Measurements from ENCODE around the gene KNL1. TPM values are rescaled to one million over a fixed set of nuclear protein-coding genes. Genes with fewer than 3 reads are reported as not detected.
A peak's percentile ranks its signal among the peaks of the same experiment; 100 is the strongest.

The KNL1 gene
- total RNA-seq, 1 donor from 2014 or later: 0.53 TPM

DNA sequence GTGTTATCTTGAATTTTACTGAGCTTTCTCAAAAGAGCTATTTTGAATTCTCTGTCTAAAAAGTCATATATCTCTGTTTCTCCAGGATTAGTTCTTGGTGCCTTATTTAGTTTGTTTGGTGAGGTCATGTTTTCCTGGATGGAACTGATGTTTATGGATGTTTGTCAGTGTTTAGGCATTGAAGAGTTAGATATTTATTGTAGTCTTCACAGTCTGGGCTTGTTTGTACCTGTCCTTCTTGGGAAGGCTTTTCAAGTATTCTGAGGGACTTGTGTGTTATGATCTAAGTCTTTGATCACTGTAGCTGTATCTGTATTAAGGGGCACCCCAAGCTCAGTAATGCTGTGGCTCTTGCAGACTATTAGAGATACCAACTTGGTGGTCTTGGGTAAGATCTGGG, 90.3 kb downstream of the KNL1 start:
- Histone ChIP-seq H3K27me3 (ENCODE audit: control insufficient read depth, insufficient read depth, low read length) (no peaks in the 10 kb centered on the region), H3K4me3 (ENCODE audit: low read depth, low read length) (no peak overlapping the region), H3K36me3 (ENCODE audit: control insufficient read depth, insufficient read depth, low read length) (no peaks in the 10 kb centered on the region)
- TF ChIP-seq, protein P1, sequence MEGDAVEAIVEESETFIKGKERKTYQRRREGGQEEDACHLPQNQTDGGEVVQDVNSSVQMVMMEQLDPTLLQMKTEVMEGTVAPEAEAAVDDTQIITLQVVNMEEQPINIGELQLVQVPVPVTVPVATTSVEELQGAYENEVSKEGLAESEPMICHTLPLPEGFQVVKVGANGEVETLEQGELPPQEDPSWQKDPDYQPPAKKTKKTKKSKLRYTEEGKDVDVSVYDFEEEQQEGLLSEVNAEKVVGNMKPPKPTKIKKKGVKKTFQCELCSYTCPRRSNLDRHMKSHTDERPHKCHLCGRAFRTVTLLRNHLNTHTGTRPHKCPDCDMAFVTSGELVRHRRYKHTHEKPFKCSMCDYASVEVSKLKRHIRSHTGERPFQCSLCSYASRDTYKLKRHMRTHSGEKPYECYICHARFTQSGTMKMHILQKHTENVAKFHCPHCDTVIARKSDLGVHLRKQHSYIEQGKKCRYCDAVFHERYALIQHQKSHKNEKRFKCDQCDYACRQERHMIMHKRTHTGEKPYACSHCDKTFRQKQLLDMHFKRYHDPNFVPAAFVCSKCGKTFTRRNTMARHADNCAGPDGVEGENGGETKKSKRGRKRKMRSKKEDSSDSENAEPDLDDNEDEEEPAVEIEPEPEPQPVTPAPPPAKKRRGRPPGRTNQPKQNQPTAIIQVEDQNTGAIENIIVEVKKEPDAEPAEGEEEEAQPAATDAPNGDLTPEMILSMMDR (IDR thresholded peaks at IDR 0.05; ENCODE audit: insufficient read depth, low read length, severe bottlenecking): no peak
- FAIRE-seq (no peak), DNase-seq (ENCODE audit: low read depth) (peak; percentile 73)

DNA sequence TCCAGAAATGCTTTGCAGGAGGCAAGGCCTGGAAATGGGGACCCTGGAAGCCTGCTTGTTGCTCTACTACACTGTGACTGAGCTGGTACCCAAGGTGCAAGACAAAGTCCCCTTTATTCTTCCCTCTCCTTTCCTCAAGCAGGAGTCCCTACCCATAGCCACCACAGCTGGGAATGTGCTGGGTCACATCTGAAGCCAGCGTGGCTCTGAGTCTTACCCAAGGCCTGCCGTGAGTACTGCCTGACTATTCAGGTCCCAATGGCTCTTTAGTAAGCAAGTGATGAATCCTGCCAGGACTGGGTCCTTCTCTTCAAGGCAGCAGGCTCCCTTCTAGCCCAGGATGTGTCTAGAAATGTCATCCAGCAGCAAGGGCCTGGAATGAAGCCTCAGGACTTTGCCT, 91.3 kb downstream of the KNL1 start:
- DNase-seq (ENCODE audit: low read depth): no peak
- FAIRE-seq: no peak
- Histone ChIP-seq H3K27me3 (ENCODE audit: control insufficient read depth, insufficient read depth, low read length) (no peaks in the 10 kb centered on the region), H3K4me3 (ENCODE audit: low read depth, low read length) (no peak overlapping the region), H3K36me3 (ENCODE audit: control insufficient read depth, insufficient read depth, low read length) (no peaks in the 10 kb centered on the region)
- TF ChIP-seq, protein P1 (IDR thresholded peaks at IDR 0.05; ENCODE audit: insufficient read depth, low read length, severe bottlenecking): no peak

DNA sequence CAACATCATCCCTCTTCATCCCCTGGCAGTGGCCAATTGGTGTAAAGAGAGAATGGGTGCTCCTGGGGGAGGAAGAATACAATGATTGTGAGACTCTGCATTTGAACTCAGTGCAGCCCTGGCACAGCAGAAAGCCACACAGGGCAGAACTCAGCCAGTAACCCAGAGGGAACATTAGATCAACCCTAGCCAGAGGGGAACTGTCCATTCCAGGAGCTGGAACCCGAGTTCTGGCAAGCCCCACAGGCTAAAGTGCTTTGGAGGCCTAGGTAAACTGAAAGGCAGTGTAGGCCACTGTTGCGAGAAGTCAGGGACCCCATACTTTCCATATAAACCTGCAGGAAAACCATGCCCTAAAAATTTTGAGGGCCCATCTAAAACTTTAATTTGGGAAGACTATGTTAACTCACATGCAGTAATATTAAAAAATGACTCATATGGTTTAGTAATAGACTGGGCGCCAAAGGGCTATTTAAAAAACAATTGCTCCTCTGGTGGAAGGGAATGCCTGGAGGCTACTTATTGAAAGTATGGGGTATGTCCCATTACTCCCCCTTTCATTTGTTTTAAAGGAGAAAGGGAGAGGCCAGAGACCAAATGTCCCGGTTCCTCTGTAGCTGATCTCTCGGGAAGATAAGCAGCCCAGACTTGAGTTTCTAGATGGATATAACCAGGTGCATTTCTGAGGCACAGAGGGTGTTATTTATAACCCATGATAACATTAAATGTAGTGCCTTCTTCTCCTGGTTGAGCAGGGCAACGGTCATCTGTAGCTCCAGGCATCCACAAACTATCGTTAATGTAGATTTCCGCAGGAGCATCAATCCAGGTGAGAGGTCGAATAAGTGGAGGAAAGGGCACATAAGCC, 95.1 kb downstream of the KNL1 start:
- no peaks in the 10 kb centered on the region for H3K36me3 ChIP-seq (ENCODE audit: control insufficient read depth, insufficient read depth, low read length)
- H3K4me3 ChIP-seq (ENCODE audit: low read depth, low read length): no peak overlapping the region
- TF ChIP-seq, protein P1 (IDR thresholded peaks at IDR 0.05; ENCODE audit: insufficient read depth, low read length, severe bottlenecking): no peak
- no peak for DNase-seq (ENCODE audit: low read depth)
- no peaks in the 10 kb centered on the region for H3K27me3 ChIP-seq (ENCODE audit: control insufficient read depth, insufficient read depth, low read length)
- no peak for FAIRE-seq

DNA sequence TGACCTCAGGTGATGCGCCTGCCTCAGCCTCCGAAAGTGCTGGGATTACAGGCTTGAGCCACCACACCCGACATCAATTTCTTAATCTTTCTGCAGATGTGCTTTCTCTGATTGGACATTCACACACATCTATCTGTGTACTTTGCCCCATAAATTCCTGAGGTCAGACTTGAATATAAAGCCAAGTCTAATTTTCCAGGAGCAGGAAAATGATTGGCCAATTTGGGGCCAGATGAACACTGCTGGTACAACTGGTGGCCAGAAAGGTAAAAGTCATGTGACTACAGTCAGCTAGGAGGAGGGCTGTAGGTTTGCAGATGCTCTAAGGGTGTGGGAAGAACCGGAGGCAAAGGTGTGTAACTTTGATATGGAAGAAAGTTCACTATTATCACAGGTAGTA, 97.7 kb downstream of the KNL1 start:
- H3K27me3 ChIP-seq (ENCODE audit: control insufficient read depth, insufficient read depth, low read length): no peaks in the 10 kb centered on the region
- TF ChIP-seq, protein P1 (IDR thresholded peaks at IDR 0.05; ENCODE audit: insufficient read depth, low read length, severe bottlenecking): no peak
- FAIRE-seq: no peak
- H3K36me3 ChIP-seq (ENCODE audit: control insufficient read depth, insufficient read depth, low read length): no peaks in the 10 kb centered on the region
- H3K4me3 ChIP-seq (ENCODE audit: low read depth, low read length): no peak overlapping the region
- no peak for DNase-seq (ENCODE audit: low read depth)

DNA sequence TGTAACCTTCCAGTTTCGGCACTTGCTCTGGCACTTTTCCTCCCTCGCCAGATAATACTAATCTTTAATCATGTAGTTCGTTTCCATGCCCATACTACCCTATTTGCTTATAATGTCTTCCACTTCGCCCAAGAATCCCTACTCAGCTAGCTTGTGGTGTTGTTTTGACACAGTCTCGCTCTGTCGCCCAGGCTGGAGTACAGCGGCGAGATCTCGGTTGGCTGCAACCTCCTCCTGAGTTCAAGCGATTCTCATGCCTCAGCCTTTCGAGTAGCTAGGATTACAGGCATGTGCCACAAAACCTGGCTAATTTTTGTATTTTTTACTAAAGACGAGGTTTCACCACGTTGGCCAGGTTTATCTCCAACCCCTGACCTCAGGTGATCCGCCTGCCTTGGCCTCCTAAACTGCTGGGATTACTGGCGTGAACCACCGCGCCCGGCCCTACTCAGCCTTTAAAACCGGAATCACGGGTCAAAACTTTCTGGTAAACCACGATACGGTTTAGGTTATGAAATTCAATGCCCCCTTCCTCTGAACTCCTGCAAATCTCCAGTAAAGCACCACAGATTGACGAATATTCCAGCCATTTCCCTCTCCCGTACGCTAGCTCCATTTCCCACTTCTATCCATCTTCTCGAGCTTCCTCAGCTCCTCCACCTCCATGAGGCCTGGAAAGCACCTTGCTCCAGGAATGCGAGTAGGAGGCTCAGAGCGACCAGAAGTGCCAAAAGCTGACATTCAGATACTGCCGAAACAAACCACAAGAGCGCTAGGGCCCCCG, 100.0 kb downstream of the KNL1 start:
- TF ChIP-seq, protein P1 (IDR thresholded peaks at IDR 0.05; ENCODE audit: insufficient read depth, low read length, severe bottlenecking): no peak
- Histone ChIP-seq H3K4me3 (ENCODE audit: low read depth, low read length) (peak overlapping the region; percentile 94), H3K36me3 (ENCODE audit: control insufficient read depth, insufficient read depth, low read length) (no peaks in the 10 kb centered on the region), H3K27me3 (ENCODE audit: control insufficient read depth, insufficient read depth, low read length) (no peaks in the 10 kb centered on the region)
- FAIRE-seq (no peak), DNase-seq (ENCODE audit: low read depth) (no peak)
